AG09319 (cell line): ENCODE data around the gene TYRO3.
"Not testable (repeated sequence)": the region's sequence is repeated elsewhere in the genome, so short reads cannot be mapped to it uniquely, and the experiment has no call there.

ENCODE experiments used
- DNase-seq: peaks from one replicate; pipeline ENCODE4 v3.0.0-alpha.2; 2010; ENCODE audit warnings: low read depth; ENCODE audit errors: extremely low read depth
- TF ChIP-seq, protein P1 (sequence below): IDR thresholded peaks from 2 replicates; pipeline ENCODE4 v1.5.1; 2011; ENCODE audit warnings: low read depth, mild to moderate bottlenecking, inconsistent platforms, low read length, moderate library complexity

TYRO3 gene

DNA sequence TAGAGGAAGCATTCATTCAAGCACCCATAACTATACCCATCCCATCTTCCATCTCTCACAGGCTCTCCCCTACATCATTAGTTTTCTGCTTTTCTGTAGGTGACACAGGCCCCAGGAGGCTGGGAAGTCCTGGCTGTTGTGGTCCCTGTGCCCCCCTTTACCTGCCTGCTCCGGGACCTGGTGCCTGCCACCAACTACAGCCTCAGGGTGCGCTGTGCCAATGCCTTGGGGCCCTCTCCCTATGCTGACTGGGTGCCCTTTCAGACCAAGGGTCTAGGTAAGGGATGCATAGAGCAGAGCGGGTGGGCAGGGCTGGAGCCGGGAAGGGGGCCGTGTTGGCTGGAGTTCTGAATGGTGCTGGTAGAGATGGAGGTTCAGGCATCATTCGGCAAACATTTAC is 8.2 kb downstream of the TYRO3 start:
- no peak for DNase-seq
- TF ChIP-seq, protein P1, sequence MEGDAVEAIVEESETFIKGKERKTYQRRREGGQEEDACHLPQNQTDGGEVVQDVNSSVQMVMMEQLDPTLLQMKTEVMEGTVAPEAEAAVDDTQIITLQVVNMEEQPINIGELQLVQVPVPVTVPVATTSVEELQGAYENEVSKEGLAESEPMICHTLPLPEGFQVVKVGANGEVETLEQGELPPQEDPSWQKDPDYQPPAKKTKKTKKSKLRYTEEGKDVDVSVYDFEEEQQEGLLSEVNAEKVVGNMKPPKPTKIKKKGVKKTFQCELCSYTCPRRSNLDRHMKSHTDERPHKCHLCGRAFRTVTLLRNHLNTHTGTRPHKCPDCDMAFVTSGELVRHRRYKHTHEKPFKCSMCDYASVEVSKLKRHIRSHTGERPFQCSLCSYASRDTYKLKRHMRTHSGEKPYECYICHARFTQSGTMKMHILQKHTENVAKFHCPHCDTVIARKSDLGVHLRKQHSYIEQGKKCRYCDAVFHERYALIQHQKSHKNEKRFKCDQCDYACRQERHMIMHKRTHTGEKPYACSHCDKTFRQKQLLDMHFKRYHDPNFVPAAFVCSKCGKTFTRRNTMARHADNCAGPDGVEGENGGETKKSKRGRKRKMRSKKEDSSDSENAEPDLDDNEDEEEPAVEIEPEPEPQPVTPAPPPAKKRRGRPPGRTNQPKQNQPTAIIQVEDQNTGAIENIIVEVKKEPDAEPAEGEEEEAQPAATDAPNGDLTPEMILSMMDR = no peak

DNA sequence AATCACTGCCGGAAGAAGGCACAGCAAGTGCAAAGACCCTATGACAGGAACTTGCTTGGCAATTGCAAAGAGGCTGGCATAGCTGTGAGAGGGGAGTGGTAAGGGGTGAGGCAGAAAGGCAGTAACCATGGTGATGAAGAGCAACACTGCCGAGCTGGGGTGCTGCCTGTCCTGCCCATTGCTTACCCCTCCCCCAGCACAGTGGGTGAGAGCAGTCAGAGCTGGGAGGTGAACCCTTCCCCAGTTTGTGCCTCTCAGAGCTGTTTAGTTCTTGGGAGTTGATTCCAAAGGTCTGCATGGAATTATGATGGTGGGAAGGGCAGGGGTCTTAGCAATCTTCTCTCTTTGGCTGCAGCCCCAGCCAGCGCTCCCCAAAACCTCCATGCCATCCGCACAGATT is 8.8 kb downstream of the TYRO3 start:
- DNase-seq = no peak
- TF ChIP-seq, protein P1 = no peak

DNA sequence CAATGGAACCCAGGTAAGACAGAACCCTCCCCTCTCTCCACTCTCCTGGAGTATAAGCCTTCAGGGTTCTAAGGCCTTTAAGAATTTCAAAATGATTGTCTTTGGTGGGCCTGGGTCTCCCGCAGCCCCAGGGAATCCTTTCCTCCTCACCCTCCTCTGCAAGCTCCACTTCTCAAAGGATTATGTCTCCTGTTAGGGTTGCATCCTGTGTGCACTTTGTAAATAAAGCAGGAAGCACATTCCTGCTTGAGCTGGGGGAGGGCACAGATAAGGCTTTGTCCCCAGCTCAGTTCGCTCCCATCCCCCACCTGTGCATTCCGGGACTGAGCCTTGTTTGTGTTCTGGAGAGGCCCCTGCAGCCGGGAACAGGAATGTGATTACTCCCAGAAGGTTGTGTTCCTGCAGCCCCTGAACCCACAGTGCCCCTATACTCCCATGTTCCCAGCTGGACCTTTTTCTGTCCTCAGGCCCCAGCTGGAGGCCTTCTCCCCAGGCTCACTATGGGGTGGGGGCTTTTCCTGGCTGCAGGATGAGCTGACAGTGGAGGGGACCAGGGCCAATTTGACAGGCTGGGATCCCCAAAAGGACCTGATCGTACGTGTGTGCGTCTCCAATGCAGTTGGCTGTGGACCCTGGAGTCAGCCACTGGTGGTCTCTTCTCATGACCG is 9.5 kb downstream of the TYRO3 start:
- TF ChIP-seq, protein P1 = no peak
- DNase-seq = no peak

DNA sequence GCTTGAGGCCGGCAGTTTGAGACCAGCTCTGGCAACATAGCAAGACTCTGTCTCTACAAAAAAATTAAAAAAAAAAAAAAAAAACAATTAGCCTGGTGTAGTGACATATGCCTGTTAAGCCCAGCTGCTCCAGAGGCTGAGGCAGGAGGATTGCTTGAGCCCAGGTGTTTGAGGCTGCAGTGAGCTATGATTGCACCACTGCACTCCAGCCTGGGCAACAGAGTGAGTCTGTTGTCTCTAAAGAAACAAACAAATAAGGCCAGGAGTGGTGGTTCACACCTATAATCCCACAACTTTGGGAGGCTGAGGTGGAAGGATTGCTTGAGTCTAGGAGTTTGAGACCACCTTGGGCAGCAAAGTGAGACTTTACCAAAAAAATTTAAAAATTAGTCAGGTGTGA is 10.2 kb downstream of the TYRO3 start:
- DNase-seq = not testable (repeated sequence)

DNA sequence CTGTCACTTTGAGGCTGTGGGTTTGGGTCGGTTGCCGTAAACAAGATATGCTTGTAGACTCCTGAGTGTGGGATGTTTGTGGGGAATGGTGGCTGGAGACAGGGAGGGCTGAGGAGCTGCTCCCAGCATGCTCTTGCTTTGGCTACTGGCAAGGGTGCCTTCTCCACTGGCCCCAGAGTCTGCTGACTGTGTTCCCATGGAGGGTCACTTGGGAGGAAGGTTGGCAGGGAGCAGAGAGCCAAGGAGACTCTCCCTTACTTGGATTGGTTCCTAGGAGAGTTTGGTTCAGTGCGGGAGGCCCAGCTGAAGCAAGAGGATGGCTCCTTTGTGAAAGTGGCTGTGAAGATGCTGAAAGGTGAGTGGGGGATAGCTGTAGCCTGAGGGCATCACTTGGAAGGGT is 11.8 kb downstream of the TYRO3 start:
- DNase-seq = no peak
- TF ChIP-seq, protein P1 = no peak

DNA sequence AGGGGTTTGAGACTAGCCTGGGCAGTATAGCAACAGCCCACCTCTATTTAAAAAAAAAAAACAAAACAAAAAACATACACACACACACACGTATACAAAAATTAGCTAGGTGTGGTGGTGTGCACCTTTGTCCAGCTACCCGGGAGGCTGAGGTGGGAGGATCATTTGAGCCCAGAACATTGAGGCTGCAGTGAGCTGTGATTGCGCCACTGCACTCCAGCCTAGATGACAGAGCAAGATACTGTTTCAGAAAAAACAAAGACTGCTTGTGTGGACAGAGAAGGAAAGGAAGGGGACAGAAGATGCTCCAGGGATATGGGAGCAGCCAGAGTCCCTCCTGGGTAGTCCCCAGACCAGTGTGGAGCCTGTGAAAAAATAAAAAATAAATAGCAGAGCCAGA is 12.9 kb downstream of the TYRO3 start:
- no peak for DNase-seq

DNA sequence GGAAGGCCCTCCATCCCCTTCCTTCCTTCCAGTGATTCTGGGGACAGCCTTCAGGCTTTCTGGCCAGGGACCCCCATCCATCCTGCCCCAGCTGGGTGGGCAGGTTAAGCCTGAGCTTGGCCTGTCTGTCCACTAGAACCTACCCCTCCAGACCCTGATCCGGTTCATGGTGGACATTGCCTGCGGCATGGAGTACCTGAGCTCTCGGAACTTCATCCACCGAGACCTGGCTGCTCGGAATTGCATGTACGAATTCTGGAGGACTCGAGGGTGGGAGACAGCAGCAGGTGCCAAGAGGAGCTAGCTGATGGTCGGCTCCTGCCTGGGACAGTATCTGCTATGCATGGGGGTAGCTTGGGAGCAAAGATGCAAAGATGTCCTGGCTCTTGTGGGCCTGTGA is 13.9 kb downstream of the TYRO3 start:
- no peak for DNase-seq
- TF ChIP-seq, protein P1 = no peak

More for the DNA sequence above, 12.9 kb downstream of the TYRO3 start:
- TF ChIP-seq, protein P1 = no peak

DNA sequence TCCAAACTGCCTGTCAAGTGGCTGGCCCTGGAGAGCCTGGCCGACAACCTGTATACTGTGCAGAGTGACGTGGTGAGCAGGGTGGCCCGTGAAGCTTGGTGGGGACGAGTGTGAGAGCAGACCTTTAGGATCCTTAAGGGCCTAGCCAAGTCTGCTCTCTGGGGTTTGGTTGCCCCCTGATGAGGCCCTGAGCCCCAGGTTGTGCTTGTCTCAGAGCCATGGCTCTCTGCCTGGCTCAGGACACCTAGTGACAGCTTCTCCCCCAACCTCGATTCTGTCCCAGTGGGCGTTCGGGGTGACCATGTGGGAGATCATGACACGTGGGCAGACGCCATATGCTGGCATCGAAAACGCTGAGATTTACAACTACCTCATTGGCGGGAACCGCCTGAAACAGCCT is 14.4 kb downstream of the TYRO3 start:
- TF ChIP-seq, protein P1 = no peak
- no peak for DNase-seq
